K562 (cell line): ENCODE results near the gene ZNF853. TPM values are rescaled to one million over a fixed set of nuclear protein-coding genes. Genes with fewer than 3 reads are reported as not detected.

ENCODE experiments used
- ATAC-seq: fragments of 200-7000 bp; cut with Tn5 transposase; 3 replicates; pipeline ENCODE4 v1.9.1; 2020; ENCODE audit warnings: moderate library complexity
- BruUV-seq: library from RNA; stranded (reverse); fragments of 400-500 nt; replicated peaks from 2 replicates; lab custom pipeline; 2021; lab: Mats Ljungman, UMichigan
- CTCF ChIA-PET: fragments of 300-600 bp; formaldehyde crosslinking; extraction: SDS; loops from one replicate; lab custom pipeline; 2021; ENCODE audit warnings: low intra/inter-chr PET ratio; lab: Yijun Ruan, JAX
- POLR2A ChIA-PET: fragments of 300-600, 350-650 bp; sonication (Branson Sonifier 250); formaldehyde crosslinking; extraction: SDS; loops from one replicate; lab custom pipeline; 2021; ENCODE audit warnings: antibody characterized with exemption, inconsistent platforms; lab: Yijun Ruan, JAX
- DNase-seq, 4 experiments: peaks; one replicate each; pipeline versions ENCODE4 v3.0.0 to v3.0.0-alpha.2; 2011 to 2018; ENCODE audit warnings: low spot score in 3 of 4, mixed read lengths in 3 of 4; ENCODE audit errors: extremely low read depth in 1 of 4
- FAIRE-seq: peaks from 2 replicates; lab custom pipeline; 2011; peaks lifted over from hg19 to GRCh38; lab: Jason Lieb, UNC
- H2AFZ ChIP-seq: 2 replicates; pipeline ENCODE4 v1.6.0; 2011; ENCODE audit warnings: low read depth, low read length, control low read depth, inconsistent platforms
- H3K27ac ChIP-seq: fragments of 200-600 bp; 3 replicates; pipeline ENCODE4 v1.8.0; 2011; ENCODE audit warnings: low read depth, mild to moderate bottlenecking, control low read depth, inconsistent platforms, low read length, moderate library complexity, mixed read lengths; ENCODE audit errors: extremely low read depth
- H3K27me3 ChIP-seq, 2 experiments: fragments of 300-600 bp in 1 of 2; 2 replicates in 1 of 2; 3 replicates in 1 of 2; pipeline versions ENCODE4 v1.6.0 to v1.8.0; 2011; ENCODE audit warnings: inconsistent platforms in 2 of 2, low read length in 2 of 2, mild to moderate bottlenecking in 1 of 2, mixed read lengths in 1 of 2, moderate library complexity in 1 of 2; ENCODE audit not compliant: control insufficient read depth in 2 of 2, insufficient read depth in 2 of 2
- H3K36me3 ChIP-seq: fragments of 300-600 bp; 3 replicates; pipeline ENCODE4 v1.8.0; 2011; ENCODE audit warnings: mild to moderate bottlenecking, low read length, inconsistent platforms; ENCODE audit not compliant: control insufficient read depth, insufficient read depth
- H3K4me1 ChIP-seq, 2 experiments: fragments of 200-600 bp in 1 of 2; replicated peaks in 1 of 2; 2 replicates in 1 of 2; 3 replicates in 1 of 2; pipeline versions ENCODE4 v1.5.1 to v1.8.0; 2011; ENCODE audit warnings: inconsistent platforms in 2 of 2, low read length in 2 of 2, mild to moderate bottlenecking in 1 of 2, mixed read lengths in 1 of 2, moderate library complexity in 1 of 2; ENCODE audit not compliant: control insufficient read depth in 2 of 2, insufficient read depth in 2 of 2
- H3K4me2 ChIP-seq: 2 replicates; pipeline ENCODE4 v1.6.1; 2011; ENCODE audit warnings: low read length, control low read depth, inconsistent platforms, mixed read lengths; ENCODE audit not compliant: insufficient read depth
- H3K4me3 ChIP-seq: fragments of 200-600 bp; sonication (generic), shearing (Covaris generic); 2 replicates; pipeline ENCODE4 v1.5.1; 2016; ENCODE audit warnings: control low read depth, inconsistent platforms
- H3K79me2 ChIP-seq: fragments of 200-600 bp; 3 replicates; pipeline ENCODE4 v1.8.0; 2011; ENCODE audit warnings: low read length, inconsistent platforms; ENCODE audit not compliant: control insufficient read depth, insufficient read depth
- H3K9ac ChIP-seq, 2 experiments: 2 replicates each; pipeline versions ENCODE4 v1.6.0 to v1.6.1; 2011; ENCODE audit warnings: low read depth in 2 of 2, low read length in 2 of 2, control low read depth in 1 of 2, inconsistent platforms in 1 of 2, mild to moderate bottlenecking in 1 of 2, mixed read lengths in 1 of 2; ENCODE audit not compliant: insufficient read depth in 1 of 2
- H3K9me1 ChIP-seq: one replicate; pipeline ENCODE4 v1.6.0; 2011; ENCODE audit warnings: inconsistent platforms, mild to moderate bottlenecking, low read length, moderate library complexity; ENCODE audit not compliant: control insufficient read depth, insufficient read depth
- H3K9me3 ChIP-seq: replicated peaks from 2 replicates; pipeline ENCODE4 v1.5.1; 2011; ENCODE audit warnings: low read depth, low read length, inconsistent platforms; ENCODE audit not compliant: control insufficient read depth, insufficient read depth
- H4K20me1 ChIP-seq: replicated peaks from 2 replicates; pipeline ENCODE4 v1.6.1; 2011; ENCODE audit warnings: low read length, inconsistent platforms, mixed read lengths; ENCODE audit not compliant: control insufficient read depth, insufficient read depth
- ATF3 ChIP-seq, 2 experiments: fragments of 450-650 bp in 1 of 2; sonication (generic) in 1 of 2; formaldehyde crosslinking in 1 of 2; IDR thresholded peaks in 1 of 2; conservative IDR thresholded peaks in 1 of 2; 2 replicates each; pipeline versions ENCODE4 v1.6.1 to v1.8.1; 2016 to 2023; ENCODE audit warnings: mild to moderate bottlenecking in 2 of 2, moderate library complexity in 2 of 2, inconsistent platforms in 1 of 2, missing genetic modification reagents in 1 of 2
- BCOR ChIP-seq: fragments of 450-650 bp; IDR thresholded peaks from 2 replicates; pipeline ENCODE4 v1.6.1; 2016
- KLF13 ChIP-seq: fragments of 450-650 bp; IDR thresholded peaks from 2 replicates; pipeline ENCODE4 v1.6.1; 2016; ENCODE audit warnings: missing genetic modification characterization, low read depth, mild to moderate bottlenecking, missing compliant biosample characterization, moderate library complexity, borderline replicate concordance
- KLF6 ChIP-seq: fragments of 250-450 bp; sonication (Bioruptor Pico); IDR thresholded peaks from 2 replicates; pipeline ENCODE4 v1.4.0; 2020; ENCODE audit warnings: mild to moderate bottlenecking, moderate library complexity, borderline replicate concordance
- RBM25 ChIP-seq: fragments of 200-400 bp; formaldehyde crosslinking; IDR thresholded peaks from 2 replicates; pipeline ENCODE4 v1.6.1; 2018; ENCODE audit warnings: low read length, low read depth, moderate library complexity; ENCODE audit not compliant: severe bottlenecking
- SIX5 ChIP-seq, 2 experiments: IDR thresholded peaks; 2 replicates each; pipeline ENCODE4 v1.6.1; 2011; ENCODE audit warnings: low read length in 2 of 2, borderline replicate concordance in 1 of 2, low read depth in 1 of 2, mild to moderate bottlenecking in 1 of 2, moderate library complexity in 1 of 2; ENCODE audit not compliant: insufficient read depth in 1 of 2
- SREBF1 ChIP-seq: fragments of 150-350 bp; IDR thresholded peaks from 2 replicates; pipeline ENCODE4 v1.6.1; 2014; ENCODE audit warnings: antibody characterized with exemption, low read depth, low read length, borderline replicate concordance
- ZNF121 ChIP-seq: sonication (generic); formaldehyde crosslinking; conservative IDR thresholded peaks from 2 replicates; pipeline ENCODE4 v1.8.0; 2022; ENCODE audit warnings: missing genetic modification reagents
- ZNF384 ChIP-seq: IDR thresholded peaks from 2 replicates; pipeline ENCODE4 v1.6.1; 2012; ENCODE audit warnings: low read depth, low read length, improper control_type of control experiment
- ZNF764 ChIP-seq: fragments of 250-450 bp; sonication (Bioruptor Pico); IDR thresholded peaks from 2 replicates; pipeline ENCODE4 v1.4.0; 2020; ENCODE audit warnings: low read depth, mild to moderate bottlenecking, moderate library complexity
- WGBS: fragments of 100-300 bp; shearing (Covaris generic); methylation state at CpG from one replicate; pipeline ENCODE4 v1.1.6; 2016; ENCODE audit warnings: low coverage, mixed read lengths; ENCODE audit not compliant: insufficient coverage; ENCODE audit errors: missing lambda C conversion rate; 5-methylcytosine and 5-hydroxymethylcytosine counted together
- in situ Hi-C: fragments of 300-500 bp; cut with MboI; formaldehyde crosslinking; loops from 4 replicates; pipeline ENCODE4 v1.15.0; 2018; ENCODE audit warnings: inconsistent platforms, mixed read lengths
- intact Hi-C: fragments of 100-400 bp; cut with micrococcal nuclease; formaldehyde crosslinking; loops from 2 replicates; pipeline ENCODE4 v1.14.2; 2022
- polyA plus RNA-seq, 8 experiments: library from polyadenylated mRNA; depleted of rRNA in 4 of 8; stranded (reverse) in 5 of 8; unstranded in 3 of 8; fragments of >200 nt; fragmentation: Nextera tagmentation in 2 of 8; fragmentation: Illumina TruSeq in 1 of 8; extraction: Ambion mirVana in 2 of 8; extraction: Trizol in 1 of 8; gene quantifications; 2 replicates each; pipeline versions ENCODE4 v1.2.1 to v1.2.3, GENCODE V29; 2011 to 2014; ENCODE audit warnings: inconsistent platforms in 1 of 8, missing spikeins in 1 of 8
- total RNA-seq, 7 experiments: library from RNA; depleted of rRNA in 6 of 7; stranded (reverse); fragments of >200 nt in 6 of 7; fragmentation: Illumina TruSeq in 2 of 7; extraction: Trizol in 2 of 7; gene quantifications; 2 replicates each; pipeline versions ENCODE4 v1.2.1 to v1.2.3, GENCODE V29; 2011 to 2021; ENCODE audit warnings: low replicate concordance in 1 of 7
- TF ChIP-seq, protein P1 (sequence below): sonication (generic); formaldehyde crosslinking; IDR thresholded peaks from 2 replicates; pipeline ENCODE4 v1.8.0; 2022; ENCODE audit warnings: missing genetic modification reagents, mild to moderate bottlenecking, moderate library complexity, borderline replicate concordance
- TF ChIP-seq, protein P2 (sequence below): fragments of 250-450 bp; sonication (Bioruptor Pico); IDR thresholded peaks from 2 replicates; pipeline ENCODE4 v1.8.0; 2022; ENCODE audit warnings: inconsistent platforms
- TF ChIP-seq, protein P3 (sequence below): sonication (generic); formaldehyde crosslinking; IDR thresholded peaks from 2 replicates; pipeline ENCODE4 v1.8.1; 2022; ENCODE audit warnings: missing genetic modification reagents

The ZNF853 gene
- total and polyA plus RNA-seq, 9 of the 15 experiments (the other 6 are each of a cell fraction or from before 2014, with no cell fraction given) = 0.03 TPM; not detected in 8

- 43% methylated on average over 14 of the region's 14 CpGs for WGBS
- Histone ChIP-seq H3K4me1 (peaks cover 13 to 20% of the 10 kb centered on the region in 2 experiments), H2AFZ (peak overlapping the region; percentile 62), H3K4me2 (peak overlapping the region; percentile 89), H4K20me1 (no peaks in the 10 kb centered on the region), H3K27me3 (peaks cover 4 to 6% of the 10 kb centered on the region in 2 experiments; a peak in 2 of 5 replicates), H3K9ac (peak overlapping the region; percentile 59 to 94), H3K4me3 (peak overlapping the region; percentile 44), H3K9me3 (no peaks in the 10 kb centered on the region), H3K9me1 (no peaks in the 10 kb centered on the region), H3K79me2 (peaks cover 20% of the 10 kb centered on the region), H3K36me3 (peaks cover 20% of the 10 kb centered on the region; the same call in 2 of the 3 replicates), H3K27ac (peak overlapping the region; percentile 96)
- in situ Hi-C loops (no loop called here), intact Hi-C loops (no loop called here)
- FAIRE-seq (peak; percentile 71), DNase-seq (peak; percentile 38 to 54 (median 45)), ATAC-seq (peak; percentile 69)
- ChIA-PET CTCF (no interaction called here), POLR2A (interaction anchor here (0.5 to 1.7 kb wide), 5 partner anchors 9 to 375 kb away, joined by 3 to 5 read pairs (median 4); partner anchors contain the start of gene INTS15)
- TSS peak; percentile 87 for BruUV-seq
- peak; percentile 44 for TF ChIP-seq BCOR
- TF ChIP-seq, protein P1, sequence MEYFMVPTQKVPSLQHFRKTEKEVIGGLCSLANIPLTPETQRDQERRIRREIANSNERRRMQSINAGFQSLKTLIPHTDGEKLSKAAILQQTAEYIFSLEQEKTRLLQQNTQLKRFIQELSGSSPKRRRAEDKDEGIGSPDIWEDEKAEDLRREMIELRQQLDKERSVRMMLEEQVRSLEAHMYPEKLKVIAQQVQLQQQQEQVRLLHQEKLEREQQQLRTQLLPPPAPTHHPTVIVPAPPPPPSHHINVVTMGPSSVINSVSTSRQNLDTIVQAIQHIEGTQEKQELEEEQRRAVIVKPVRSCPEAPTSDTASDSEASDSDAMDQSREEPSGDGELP = peak; percentile 32; the same call in 1 of the 2 replicates
- TF ChIP-seq KLF6 (CRISPR knock-in tag) = no peak
- TF ChIP-seq ZNF764 (CRISPR knock-in tag) = peak; percentile 53; the same call in 1 of the 2 replicates
- TF ChIP-seq ZNF121 (CRISPR knock-in tag) = peak; percentile 25; the same call in 1 of the 2 replicates
- TF ChIP-seq ZNF384 = 0 out of 2 replicates have a peak, but pooled peaks have one; percentile 69
- TF ChIP-seq ATF3 (IDR thresholded peaks at IDR 0.05) = no peak
- no peak for TF ChIP-seq ATF3 (CRISPR knock-in tag; conservative IDR thresholded peaks at IDR 0.05)
- no peak for TF ChIP-seq SREBF1
- TF ChIP-seq, protein P2, sequence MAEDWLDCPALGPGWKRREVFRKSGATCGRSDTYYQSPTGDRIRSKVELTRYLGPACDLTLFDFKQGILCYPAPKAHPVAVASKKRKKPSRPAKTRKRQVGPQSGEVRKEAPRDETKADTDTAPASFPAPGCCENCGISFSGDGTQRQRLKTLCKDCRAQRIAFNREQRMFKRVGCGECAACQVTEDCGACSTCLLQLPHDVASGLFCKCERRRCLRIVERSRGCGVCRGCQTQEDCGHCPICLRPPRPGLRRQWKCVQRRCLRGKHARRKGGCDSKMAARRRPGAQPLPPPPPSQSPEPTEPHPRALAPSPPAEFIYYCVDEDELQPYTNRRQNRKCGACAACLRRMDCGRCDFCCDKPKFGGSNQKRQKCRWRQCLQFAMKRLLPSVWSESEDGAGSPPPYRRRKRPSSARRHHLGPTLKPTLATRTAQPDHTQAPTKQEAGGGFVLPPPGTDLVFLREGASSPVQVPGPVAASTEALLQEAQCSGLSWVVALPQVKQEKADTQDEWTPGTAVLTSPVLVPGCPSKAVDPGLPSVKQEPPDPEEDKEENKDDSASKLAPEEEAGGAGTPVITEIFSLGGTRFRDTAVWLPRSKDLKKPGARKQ = no peak
- TF ChIP-seq, protein P3, sequence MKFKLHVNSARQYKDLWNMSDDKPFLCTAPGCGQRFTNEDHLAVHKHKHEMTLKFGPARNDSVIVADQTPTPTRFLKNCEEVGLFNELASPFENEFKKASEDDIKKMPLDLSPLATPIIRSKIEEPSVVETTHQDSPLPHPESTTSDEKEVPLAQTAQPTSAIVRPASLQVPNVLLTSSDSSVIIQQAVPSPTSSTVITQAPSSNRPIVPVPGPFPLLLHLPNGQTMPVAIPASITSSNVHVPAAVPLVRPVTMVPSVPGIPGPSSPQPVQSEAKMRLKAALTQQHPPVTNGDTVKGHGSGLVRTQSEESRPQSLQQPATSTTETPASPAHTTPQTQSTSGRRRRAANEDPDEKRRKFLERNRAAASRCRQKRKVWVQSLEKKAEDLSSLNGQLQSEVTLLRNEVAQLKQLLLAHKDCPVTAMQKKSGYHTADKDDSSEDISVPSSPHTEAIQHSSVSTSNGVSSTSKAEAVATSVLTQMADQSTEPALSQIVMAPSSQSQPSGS (CRISPR knock-in tag) = no peak
- TF ChIP-seq KLF13 (tag) = no peak
- no peak for TF ChIP-seq SIX5 (IDR thresholded peaks at IDR 0.05; ENCODE audit: borderline replicate concordance in 1 of 2, insufficient read depth in 1 of 2, low read depth in 1 of 2, low read length in 2 of 2)
- no peak for TF ChIP-seq RBM25
Measured at GRCh38 chr7:6576024-6576866, 39.2 kb upstream of the ZNF853 start.
